Measurements from ENCODE around the gene ZNF628. TPM values are rescaled to one million over a fixed set of nuclear protein-coding genes. Genes with fewer than 3 reads are reported as not detected.

Gene ZNF628
- total RNA-seq, 1 experiment from 2014 or later = 1.1 TPM

DNA sequence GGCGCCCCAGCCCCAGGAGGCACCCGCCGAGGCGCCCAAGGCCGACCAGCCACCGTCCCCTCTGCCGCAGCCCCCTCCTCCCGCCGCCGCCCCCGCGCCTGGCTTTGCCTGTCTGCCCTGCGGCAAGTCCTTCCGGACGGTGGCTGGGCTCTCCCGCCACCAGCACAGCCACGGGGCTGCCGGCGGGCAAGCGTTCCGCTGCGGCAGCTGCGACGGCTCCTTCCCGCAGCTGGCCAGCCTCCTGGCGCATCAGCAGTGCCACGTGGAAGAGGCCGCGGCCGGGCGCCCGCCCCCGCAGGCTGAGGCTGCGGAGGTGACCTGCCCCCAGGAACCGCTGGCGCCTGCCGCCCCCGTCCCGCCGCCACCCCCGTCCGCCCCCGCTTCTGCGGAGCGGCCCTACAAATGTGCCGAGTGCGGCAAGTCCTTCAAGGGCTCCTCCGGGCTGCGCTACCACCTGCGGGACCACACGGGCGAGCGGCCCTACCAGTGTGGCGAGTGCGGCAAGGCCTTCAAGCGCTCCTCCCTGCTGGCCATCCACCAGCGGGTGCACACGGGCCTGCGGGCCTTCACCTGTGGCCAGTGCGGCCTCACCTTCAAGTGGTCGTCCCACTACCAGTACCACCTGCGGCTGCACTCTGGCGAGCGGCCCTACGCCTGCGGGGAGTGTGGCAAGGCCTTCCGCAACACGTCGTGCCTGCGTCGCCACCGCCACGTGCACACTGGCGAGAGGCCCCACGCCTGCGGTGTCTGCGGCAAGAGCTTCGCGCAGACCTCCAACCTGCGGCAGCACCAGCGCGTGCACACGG, 5.9 kb downstream of the ZNF628 start:
- Histone ChIP-seq H3K27ac (ENCODE audit: low read length) (no peak overlapping the region), H3K4me3 (ENCODE audit: low read length) (no peak overlapping the region), H3K4me2 (ENCODE audit: low read depth, low read length, poor library complexity, severe bottlenecking) (no peak overlapping the region), H3K36me3 (ENCODE audit: insufficient read depth, low read length) (no peaks in the 10 kb centered on the region), H3K4me1 (ENCODE audit: low read length) (peaks cover 45% of the 10 kb centered on the region), H3K9me2 (replicated peaks; ENCODE audit: insufficient read depth, low read length) (no peaks in the 10 kb centered on the region), H3K9ac (ENCODE audit: low read length) (no peak overlapping the region), H3K79me2 (ENCODE audit: low read length) (peaks cover 24% of the 10 kb centered on the region), H2AFZ (ENCODE audit: low read length) (no peak overlapping the region), H3K9me3 (ENCODE audit: low read length) (no peaks in the 10 kb centered on the region), H4K20me1 (ENCODE audit: insufficient read depth, low read depth, low read length) (peaks cover 4% of the 10 kb centered on the region; the same call in 1 of the 2 replicates), H3K27me3 (ENCODE audit: low read length) (no peaks in the 10 kb centered on the region)
- DNase-seq = no peak

DNA sequence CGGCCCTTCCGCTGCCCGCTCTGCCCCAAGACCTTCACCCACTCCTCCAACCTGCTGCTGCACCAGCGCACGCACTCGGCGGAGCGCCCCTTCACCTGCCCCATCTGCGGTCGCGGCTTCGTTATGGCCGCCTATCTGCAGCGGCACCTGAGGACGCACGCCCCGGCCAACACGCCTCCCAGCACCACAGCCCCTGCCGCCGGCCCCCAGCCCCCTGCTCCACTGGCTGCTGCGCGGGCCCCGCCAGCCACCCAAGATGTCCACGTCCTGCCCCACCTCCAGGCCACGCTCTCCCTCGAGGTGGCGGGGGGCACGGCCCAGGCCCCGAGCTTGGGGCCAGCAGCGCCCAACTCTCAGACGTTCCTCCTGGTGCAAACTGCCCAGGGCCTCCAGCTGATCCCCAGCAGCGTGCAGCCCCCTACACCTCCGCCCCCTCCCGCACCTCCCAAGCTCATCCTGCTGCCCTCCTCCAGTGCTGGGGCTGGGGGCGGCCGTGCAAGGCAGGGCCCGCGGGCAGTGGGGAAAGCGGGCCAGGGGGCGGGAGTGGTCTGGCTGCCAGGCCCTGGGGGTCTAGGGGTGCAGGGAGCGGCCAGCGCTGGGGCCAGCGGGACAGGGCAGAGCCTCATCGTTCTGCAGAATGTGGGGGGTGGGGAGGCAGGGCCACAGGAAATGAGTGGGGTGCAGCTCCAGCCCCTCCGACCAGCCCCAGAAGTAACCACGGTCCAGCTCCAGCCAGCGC, 6.7 kb downstream of the ZNF628 start:
- no peak overlapping the region for H3K9ac ChIP-seq (ENCODE audit: low read length)

DNA sequence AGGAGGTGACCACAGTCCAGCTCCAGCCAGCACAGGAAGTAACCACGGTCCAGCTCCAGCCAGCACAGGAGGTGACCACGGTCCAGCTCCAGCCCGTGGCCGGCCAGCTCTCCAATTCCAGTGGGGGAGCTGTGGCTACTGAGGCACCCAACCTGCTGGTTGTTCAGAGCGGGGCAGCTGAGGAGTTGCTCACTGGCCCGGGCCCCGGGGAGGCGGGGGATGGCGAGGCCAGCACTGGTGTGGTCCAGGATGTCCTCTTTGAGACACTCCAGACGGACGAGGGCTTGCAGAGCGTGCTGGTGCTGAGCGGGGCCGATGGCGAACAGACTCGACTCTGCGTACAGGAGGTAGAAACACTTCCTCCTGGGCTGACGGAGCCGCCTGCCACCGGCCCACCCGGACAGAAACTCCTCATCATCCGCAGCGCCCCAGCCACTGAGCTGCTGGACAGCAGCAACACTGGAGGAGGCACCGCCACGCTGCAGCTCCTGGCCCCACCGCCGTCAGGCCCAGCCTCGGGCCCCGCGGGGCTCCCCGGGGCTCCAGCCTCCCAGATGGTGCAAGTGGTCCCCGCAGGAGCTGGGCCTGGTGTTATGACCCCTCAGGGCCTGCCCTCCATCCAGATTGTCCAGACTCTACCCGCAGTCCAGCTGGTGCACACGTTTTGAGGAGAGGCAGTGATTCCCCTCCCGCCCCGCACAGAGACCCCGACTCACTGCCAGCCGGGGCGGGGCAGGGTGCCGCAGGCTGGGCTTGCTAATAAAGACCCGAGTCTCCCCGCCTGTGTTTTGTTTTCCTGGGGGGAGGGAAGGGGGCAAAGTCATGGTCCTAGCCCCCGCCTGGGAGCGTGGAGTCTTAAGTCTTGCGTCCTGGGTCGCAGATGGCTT, 7.5 kb downstream of the ZNF628 start:
- Histone ChIP-seq H3K9me2 (replicated peaks; ENCODE audit: insufficient read depth, low read length) (no peaks in the 10 kb centered on the region), H3K9me3 (ENCODE audit: low read length) (no peaks in the 10 kb centered on the region), H3K27me3 (ENCODE audit: low read length) (no peaks in the 10 kb centered on the region), H3K27ac (ENCODE audit: low read length) (no peak overlapping the region), H4K20me1 (ENCODE audit: insufficient read depth, low read depth, low read length) (peaks cover 9% of the 10 kb centered on the region; the same call in 1 of the 2 replicates), H3K4me1 (ENCODE audit: low read length) (peaks cover 37% of the 10 kb centered on the region), H3K36me3 (ENCODE audit: insufficient read depth, low read length) (no peaks in the 10 kb centered on the region), H3K4me3 (ENCODE audit: low read length) (peak overlapping the region; percentile 75), H3K79me2 (ENCODE audit: low read length) (peaks cover 10% of the 10 kb centered on the region), H3K9ac (ENCODE audit: low read length) (peak overlapping the region; percentile 86), H3K4me2 (ENCODE audit: low read depth, low read length, poor library complexity, severe bottlenecking) (peak overlapping the region; percentile 81), H2AFZ (ENCODE audit: low read length) (no peak overlapping the region)
- no peak for DNase-seq

More for the DNA sequence above, 6.7 kb downstream of the ZNF628 start:
- no peak for DNase-seq
- no peaks in the 10 kb centered on the region for H3K36me3 ChIP-seq (ENCODE audit: insufficient read depth, low read length)
- no peaks in the 10 kb centered on the region for H3K9me2 ChIP-seq (replicated peaks; ENCODE audit: insufficient read depth, low read length)
- H3K4me1 ChIP-seq (ENCODE audit: low read length) = peaks cover 42% of the 10 kb centered on the region
- H3K27ac ChIP-seq (ENCODE audit: low read length) = no peak overlapping the region
- no peak overlapping the region for H2AFZ ChIP-seq (ENCODE audit: low read length)
- peaks cover 18% of the 10 kb centered on the region for H3K79me2 ChIP-seq (ENCODE audit: low read length)
- no peaks in the 10 kb centered on the region for H3K27me3 ChIP-seq (ENCODE audit: low read length)
- no peak overlapping the region for H3K4me2 ChIP-seq (ENCODE audit: low read depth, low read length, poor library complexity, severe bottlenecking)
- no peaks in the 10 kb centered on the region for H3K9me3 ChIP-seq (ENCODE audit: low read length)
- H3K4me3 ChIP-seq (ENCODE audit: low read length) = no peak overlapping the region
- H4K20me1 ChIP-seq (ENCODE audit: insufficient read depth, low read depth, low read length) = peaks cover 9% of the 10 kb centered on the region; the same call in 1 of the 2 replicates

DNA sequence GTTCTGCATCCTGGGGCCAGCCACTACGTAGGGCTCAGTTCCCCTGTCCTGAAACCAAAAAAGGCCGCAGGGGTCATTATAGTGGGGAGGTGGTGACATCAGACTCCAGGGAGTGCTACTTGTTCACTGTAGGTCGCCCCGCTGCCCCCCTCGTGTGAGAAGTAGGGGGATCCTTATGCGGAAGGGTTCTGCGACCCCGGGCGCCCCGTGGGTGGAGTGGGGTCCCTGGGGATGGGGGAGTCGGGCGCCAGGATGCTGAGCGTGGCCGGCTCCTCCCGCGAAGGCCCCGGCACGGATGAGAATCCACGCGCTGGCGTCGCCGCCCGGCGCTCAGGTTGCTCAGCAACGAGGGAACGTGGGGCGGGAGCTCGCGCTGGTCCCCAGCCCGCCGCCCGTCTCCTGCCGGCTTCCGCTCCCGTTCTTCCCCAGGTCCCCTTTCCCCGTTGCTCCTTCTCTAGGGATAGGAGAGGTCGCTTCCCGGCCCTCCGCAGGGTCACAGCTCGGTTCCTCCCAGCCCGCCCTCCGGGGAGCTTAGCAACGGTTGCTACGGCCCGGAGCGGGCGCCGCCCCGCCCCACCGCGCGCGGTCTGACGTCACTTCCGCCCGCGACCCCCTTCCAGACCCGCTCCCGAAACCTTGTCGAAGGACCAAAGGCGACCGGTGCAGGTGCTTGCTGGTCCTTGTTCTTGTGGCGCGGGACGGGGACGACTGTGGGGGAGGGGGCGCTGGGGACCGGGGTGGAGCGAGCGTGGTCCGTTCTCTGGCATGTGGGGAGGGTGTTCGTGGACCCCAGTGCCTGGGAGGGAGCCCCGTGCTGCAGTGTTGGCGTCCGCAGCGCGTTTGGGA, 8.4 kb downstream of the ZNF628 start, which contains the start of gene NAT14:
Gene NAT14 (plus strand): TSS at position 596 of the 846 bp plus-strand sequence. CDS start 521 bp downstream, outside the sequence.
- H3K9me3 ChIP-seq (ENCODE audit: low read length) = no peaks in the 10 kb centered on the region
- H3K36me3 ChIP-seq (ENCODE audit: insufficient read depth, low read length) = no peaks in the 10 kb centered on the region
- H2AFZ ChIP-seq (ENCODE audit: low read length) = peak within 1 kb of the TSS; percentile 66
- H3K9ac ChIP-seq (ENCODE audit: low read length) = peak within 1 kb of the TSS; percentile 86
- no peak within 1 kb of the TSS for H3K27ac ChIP-seq (ENCODE audit: low read length)
- H3K4me2 ChIP-seq (ENCODE audit: low read depth, low read length, poor library complexity, severe bottlenecking) = peak within 1 kb of the TSS; percentile 81
- peaks cover under 1% of the 10 kb centered on the region for H3K79me2 ChIP-seq (ENCODE audit: low read length)
- peak; percentile 95 for DNase-seq
- H3K4me3 ChIP-seq (ENCODE audit: low read length) = peak within 1 kb of the TSS; percentile 75
- H4K20me1 ChIP-seq (ENCODE audit: insufficient read depth, low read depth, low read length) = peaks cover 9% of the 10 kb centered on the region; the same call in 1 of the 2 replicates
- no peaks in the 10 kb centered on the region for H3K27me3 ChIP-seq (ENCODE audit: low read length)
- H3K4me1 ChIP-seq (ENCODE audit: low read length) = peaks cover 31% of the 10 kb centered on the region
- no peaks in the 10 kb centered on the region for H3K9me2 ChIP-seq (replicated peaks; ENCODE audit: insufficient read depth, low read length)

DNA sequence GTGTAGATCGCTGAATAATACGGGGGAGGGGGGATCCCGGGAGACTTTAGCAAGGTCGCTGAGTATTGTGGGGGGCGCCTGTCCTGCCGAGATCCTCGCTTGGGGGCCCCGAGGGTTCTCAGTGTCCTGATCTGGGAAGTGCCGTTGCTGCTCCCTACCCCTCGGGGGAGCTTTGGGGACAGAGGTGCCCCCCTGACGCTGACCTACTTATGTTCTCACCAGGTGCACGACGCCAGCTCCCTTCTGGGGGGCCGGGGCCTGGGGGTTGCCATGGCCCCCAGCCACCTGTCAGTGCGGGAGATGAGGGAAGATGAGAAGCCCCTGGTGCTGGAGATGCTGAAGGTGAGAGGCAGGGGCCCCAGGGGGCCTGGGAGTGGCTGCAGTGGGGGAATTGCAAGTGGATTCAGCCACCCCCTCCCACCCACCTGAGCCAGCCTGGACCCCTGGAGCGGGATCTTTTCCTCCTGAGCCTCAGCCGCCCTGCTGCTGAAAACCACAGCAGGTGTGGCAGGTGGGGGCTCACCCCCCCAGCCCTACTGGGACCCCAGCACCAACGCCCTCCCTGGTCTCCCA, 9.1 kb downstream of the ZNF628 start:
- no peaks in the 10 kb centered on the region for H3K36me3 ChIP-seq (ENCODE audit: insufficient read depth, low read length)
- H3K9me3 ChIP-seq (ENCODE audit: low read length) = no peaks in the 10 kb centered on the region
- peak; percentile 73 for DNase-seq
- H3K27ac ChIP-seq (ENCODE audit: low read length) = no peak overlapping the region
- H4K20me1 ChIP-seq (ENCODE audit: insufficient read depth, low read depth, low read length) = peaks cover 9% of the 10 kb centered on the region; the same call in 1 of the 2 replicates
- H3K4me3 ChIP-seq (ENCODE audit: low read length) = peak overlapping the region; percentile 75
- no peaks in the 10 kb centered on the region for H3K9me2 ChIP-seq (replicated peaks; ENCODE audit: insufficient read depth, low read length)
- H3K9ac ChIP-seq (ENCODE audit: low read length) = peak overlapping the region; percentile 86
- H3K4me1 ChIP-seq (ENCODE audit: low read length) = peaks cover 31% of the 10 kb centered on the region
- H3K4me2 ChIP-seq (ENCODE audit: low read depth, low read length, poor library complexity, severe bottlenecking) = peak overlapping the region; percentile 81
- peak overlapping the region; percentile 66 for H2AFZ ChIP-seq (ENCODE audit: low read length)
- H3K27me3 ChIP-seq (ENCODE audit: low read length) = no peaks in the 10 kb centered on the region
- H3K79me2 ChIP-seq (ENCODE audit: low read length) = no peaks in the 10 kb centered on the region

DNA sequence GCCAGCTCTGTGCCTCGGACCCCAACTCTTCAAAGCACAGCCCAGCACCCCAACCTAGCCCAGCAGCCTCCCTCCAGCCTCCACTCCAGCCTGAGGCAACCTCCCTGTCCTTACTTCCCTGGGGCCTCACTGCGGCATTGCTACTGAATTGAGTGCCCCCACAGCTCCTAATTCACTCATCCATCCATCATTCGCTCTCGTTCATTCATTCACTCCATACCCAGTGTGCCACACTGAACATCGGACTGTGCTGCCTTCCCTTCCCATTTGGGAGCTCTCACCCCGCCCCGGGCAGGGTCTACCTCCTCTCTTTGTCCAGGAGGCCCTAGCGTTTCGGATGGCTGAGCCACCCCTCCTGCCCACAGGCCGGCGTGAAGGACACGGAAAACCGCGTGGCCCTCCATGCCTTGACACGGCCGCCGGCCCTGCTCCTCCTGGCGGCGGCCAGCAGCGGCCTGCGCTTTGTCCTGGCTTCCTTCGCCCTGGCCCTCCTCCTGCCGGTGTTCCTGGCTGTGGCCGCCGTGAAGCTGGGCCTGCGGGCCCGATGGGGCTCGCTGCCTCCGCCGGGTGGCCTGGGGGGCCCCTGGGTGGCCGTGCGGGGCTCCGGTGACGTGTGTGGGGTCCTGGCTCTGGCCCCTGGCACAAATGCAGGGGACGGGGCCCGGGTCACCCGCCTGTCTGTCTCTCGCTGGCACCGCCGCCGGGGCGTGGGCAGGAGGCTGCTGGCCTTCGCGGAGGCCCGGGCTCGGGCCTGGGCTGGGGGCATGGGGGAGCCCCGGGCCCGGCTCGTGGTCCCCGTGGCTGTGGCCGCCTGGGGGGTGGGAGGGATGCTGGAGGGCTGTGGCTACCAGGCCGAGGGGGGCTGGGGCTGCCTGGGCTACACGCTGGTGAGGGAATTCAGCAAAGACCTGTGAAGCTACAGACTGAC, 9.9 kb downstream of the ZNF628 start:
- Histone ChIP-seq H4K20me1 (ENCODE audit: insufficient read depth, low read depth, low read length) (peaks cover 9% of the 10 kb centered on the region; the same call in 1 of the 2 replicates), H3K79me2 (ENCODE audit: low read length) (no peaks in the 10 kb centered on the region), H2AFZ (ENCODE audit: low read length) (no peak overlapping the region), H3K4me3 (ENCODE audit: low read length) (peak overlapping the region; percentile 75), H3K27ac (ENCODE audit: low read length) (no peak overlapping the region), H3K4me1 (ENCODE audit: low read length) (peaks cover 31% of the 10 kb centered on the region), H3K9me3 (ENCODE audit: low read length) (no peaks in the 10 kb centered on the region), H3K36me3 (ENCODE audit: insufficient read depth, low read length) (no peaks in the 10 kb centered on the region), H3K9me2 (replicated peaks; ENCODE audit: insufficient read depth, low read length) (no peaks in the 10 kb centered on the region), H3K9ac (ENCODE audit: low read length) (peak overlapping the region; percentile 86), H3K27me3 (ENCODE audit: low read length) (no peaks in the 10 kb centered on the region), H3K4me2 (ENCODE audit: low read depth, low read length, poor library complexity, severe bottlenecking) (peak overlapping the region; percentile 81)
- DNase-seq = no peak
